NCI-H187 treated with DMSO at 0.1 percent for 48 hours (cell line): ENCODE data around the gene PLA2G4E.

Experiments
- DNase-seq: peaks from one replicate; lab custom pipeline; 2025; lab: John Stamatoyannopoulos, UW

PLA2G4E gene

GRCh38 chr15:41993472-41994170, 27.2 kb downstream of the PLA2G4E start:
- no peak for DNase-seq

- DNase-seq = no peak
These were observed 28.0 kb downstream of the PLA2G4E start for GRCh38 chr15:41992803-41993190.

- no peak for DNase-seq
These were observed 28.6 kb downstream of the PLA2G4E start for GRCh38 chr15:41992151-41992802.

- DNase-seq = no peak
These were observed 30.2 kb downstream of the PLA2G4E start for GRCh38 chr15:41990691-41991090.

GRCh38 chr15:41990243-41990605, 30.6 kb downstream of the PLA2G4E start:
- no peak for DNase-seq

- no peak for DNase-seq
These were observed 31.1 kb downstream of the PLA2G4E start for GRCh38 chr15:41989573-41990242.

- DNase-seq = no peak
These were observed 31.8 kb downstream of the PLA2G4E start for GRCh38 chr15:41988896-41989572.

- no peak for DNase-seq
These were observed 32.9 kb downstream of the PLA2G4E start for GRCh38 chr15:41987925-41988275.

- no peak for DNase-seq
These were observed 33.5 kb downstream of the PLA2G4E start for GRCh38 chr15:41987246-41987924.

- no peak for DNase-seq
These were observed 35.3 kb downstream of the PLA2G4E start for GRCh38 chr15:41985236-41986160.

- no peak for DNase-seq
These were observed 36.2 kb downstream of the PLA2G4E start for GRCh38 chr15:41984622-41985021.

- no peak for DNase-seq
These were observed 36.9 kb downstream of the PLA2G4E start for GRCh38 chr15:41983621-41984571.

- DNase-seq = no peak
These were observed 37.6 kb downstream of the PLA2G4E start for GRCh38 chr15:41983221-41983620.

GRCh38 chr15:41982133-41982930, 38.5 kb downstream of the PLA2G4E start:
- DNase-seq = no peak

GRCh38 chr15:41981371-41982132, 39.3 kb downstream of the PLA2G4E start:
- DNase-seq = no peak

- DNase-seq = no peak
These were observed 40.1 kb downstream of the PLA2G4E start for GRCh38 chr15:41980654-41981323.

- DNase-seq = no peak
These were observed 41.2 kb downstream of the PLA2G4E start for GRCh38 chr15:41979493-41980266.
